Caco-2 (cell line): Measurements from ENCODE around the gene HCFC1R1. TPM values are rescaled to one million over a fixed set of nuclear protein-coding genes. Genes with fewer than 3 reads are reported as not detected.

Experiments
- BruUV-seq: library from RNA; stranded (reverse); fragments of 400-500 nt; replicated peaks from 2 replicates; lab custom pipeline; 2021; lab: Mats Ljungman, UMichigan
- CTCF ChIA-PET: fragments of 300-600 bp; sonication (Branson Sonifier 250); formaldehyde crosslinking; loops from one replicate; lab custom pipeline; 2022; ENCODE audit warnings: antibody characterized with exemption; lab: Charles Lee
- POLR2A ChIA-PET: fragments of 300-600 bp; sonication (Branson Sonifier 250); formaldehyde crosslinking; loops from one replicate; lab custom pipeline; 2022; ENCODE audit warnings: antibody characterized with exemption; lab: Charles Lee
- DNase-seq, 2 experiments: peaks; one replicate each; pipeline versions ENCODE4 v3.0.0 to v3.0.0-alpha.2; 2020 to 2022
- H3K27me3 ChIP-seq: replicated peaks from 2 replicates; pipeline ENCODE4 v1.6.0; 2011; ENCODE audit warnings: low read length; ENCODE audit not compliant: control insufficient read depth, insufficient read depth
- H3K36me3 ChIP-seq: 2 replicates; pipeline ENCODE4 v1.5.1; 2011; ENCODE audit warnings: low read length; ENCODE audit not compliant: control insufficient read depth, insufficient read depth
- H3K4me1 ChIP-seq: fragments of 250-450 bp; sonication (Bioruptor Pico); 2 replicates; pipeline ENCODE4 v1.5.1; 2020; ENCODE audit warnings: mild to moderate bottlenecking
- H3K4me3 ChIP-seq: 2 replicates; pipeline ENCODE4 v1.5.1; 2011; ENCODE audit warnings: low read depth, mild to moderate bottlenecking, control low read depth, low read length
- H3K9me3 ChIP-seq: fragments of 250-450 bp; sonication (Bioruptor Pico); 2 replicates; pipeline ENCODE4 v1.5.1; 2020; ENCODE audit warnings: mild to moderate bottlenecking, moderate library complexity
- H3K27ac Mint-ChIP-seq: one replicate; pipeline ENCODE4 v1.8.0; 2022; ENCODE audit warnings: mixed read lengths; ENCODE audit not compliant: unreplicated experiment
- H3K27me3 Mint-ChIP-seq: one replicate; pipeline ENCODE4 v1.8.0; 2022; ENCODE audit warnings: mixed read lengths; ENCODE audit not compliant: insufficient read depth, unreplicated experiment
- H3K36me3 Mint-ChIP-seq: one replicate; pipeline ENCODE4 v1.8.0; 2022; ENCODE audit warnings: mild to moderate bottlenecking, mixed read lengths; ENCODE audit not compliant: insufficient read depth, unreplicated experiment
- H3K4me1 Mint-ChIP-seq: one replicate; pipeline ENCODE4 v1.8.0; 2022; ENCODE audit warnings: low read depth, mixed read lengths; ENCODE audit not compliant: unreplicated experiment
- H3K4me3 Mint-ChIP-seq: one replicate; pipeline ENCODE4 v1.8.0; 2022; ENCODE audit warnings: mild to moderate bottlenecking, moderate library complexity, mixed read lengths; ENCODE audit not compliant: unreplicated experiment
- H3K9me3 Mint-ChIP-seq: one replicate; pipeline ENCODE4 v1.8.0; 2022; ENCODE audit warnings: mixed read lengths; ENCODE audit not compliant: unreplicated experiment
- CTCF ChIP-seq, 2 experiments: fragments of 200-600 bp in 1 of 2; IDR thresholded peaks; 1 replicate in 1 of 2; 2 replicates in 1 of 2; pipeline versions ENCODE4 v1.5.1 to v1.8.0; 2011 to 2022; ENCODE audit warnings: antibody characterized with exemption in 1 of 2, control low read depth in 1 of 2, inconsistent platforms in 1 of 2, low read depth in 1 of 2, low read length in 1 of 2, mild to moderate bottlenecking in 1 of 2, moderate library complexity in 1 of 2; ENCODE audit not compliant: insufficient read depth in 1 of 2, severe bottlenecking in 1 of 2, unreplicated experiment in 1 of 2
- intact Hi-C: fragments of 100-400 bp; cut with micrococcal nuclease; formaldehyde crosslinking; loops from one replicate; pipeline ENCODE4 v1.10.0; 2022; ENCODE audit not compliant: unreplicated experiment
- total RNA-seq: library from RNA; stranded (reverse); gene quantifications from 2 replicates; pipeline ENCODE4 v1.2.3, GENCODE V29; 2022

The HCFC1R1 gene
- total RNA-seq, 1 experiment from 2014 or later: 44.9 TPM

DNA sequence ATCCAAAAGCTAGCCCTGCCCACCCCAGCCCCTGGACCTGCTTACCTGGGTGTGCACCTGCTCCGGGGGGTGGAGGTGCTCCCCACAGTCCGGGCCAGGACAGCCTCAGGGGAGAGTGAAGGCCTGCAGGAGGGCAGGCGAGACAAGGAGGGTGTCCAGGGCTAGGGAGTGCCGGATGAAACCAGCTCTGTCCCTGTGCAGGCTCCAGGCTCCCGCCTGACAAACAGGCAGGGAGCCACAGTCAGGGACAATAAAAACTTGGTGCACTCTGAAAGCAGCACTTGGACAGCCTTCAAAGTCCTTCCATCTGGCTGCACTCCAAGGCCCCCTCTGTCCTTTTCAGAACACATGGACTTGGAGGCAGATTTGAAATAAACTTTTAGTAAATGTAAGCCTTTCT is 50.6 kb downstream of the HCFC1R1 start:
- H3K36me3 ChIP-seq: no peaks in the 10 kb centered on the region; the same call in 1 of the 2 replicates
- intact Hi-C loops: no loop called here
- H3K27me3 ChIP-seq: no peaks in the 10 kb centered on the region
- no peaks in the 10 kb centered on the region for H3K4me1 Mint-ChIP-seq
- H3K4me3 Mint-ChIP-seq: no peak overlapping the region
- no peak overlapping the region for H3K27ac Mint-ChIP-seq
- TF ChIP-seq CTCF (IDR thresholded peaks at IDR 0.05; ENCODE audit: insufficient read depth in 1 of 2, low read depth in 1 of 2, low read length in 1 of 2, severe bottlenecking in 1 of 2, unreplicated experiment in 1 of 2): no peak
- CTCF ChIA-PET: no interaction called here
- H3K36me3 Mint-ChIP-seq: peaks cover 47% of the 10 kb centered on the region
- no peaks in the 10 kb centered on the region for H3K9me3 ChIP-seq
- H3K4me3 ChIP-seq: no peak overlapping the region
- TSS peak; percentile 20 for BruUV-seq
- no peak for DNase-seq
- POLR2A ChIA-PET: interaction anchor here (0.6 kb wide), 1 partner anchor 220 kb away, joined by 3 read pairs; no protein-coding TSS in a partner anchor
- no peaks in the 10 kb centered on the region for H3K9me3 Mint-ChIP-seq
- H3K4me1 ChIP-seq: peaks cover 8% of the 10 kb centered on the region
- H3K27me3 Mint-ChIP-seq: no peaks in the 10 kb centered on the region

Other genes with a start within 250 kb of the HCFC1R1 start
- 175 and 184 TPM in 2 replicates for gene ELOB, start 246.7 kb downstream of the HCFC1R1 start, total RNA-seq
- not detected in 2 replicates for gene PRSS33, start 236.4 kb downstream of the HCFC1R1 start, total RNA-seq
- not detected in 2 replicates for gene PRSS41, start 225.5 kb downstream of the HCFC1R1 start, total RNA-seq
- gene PRSS21, start 206.7 kb downstream of the HCFC1R1 start, total RNA-seq: not detected in 2 replicates
- gene ZG16B, start 193.6 kb downstream of the HCFC1R1 start, total RNA-seq: 0.34 TPM in 1 of 2 replicates, not detected in the other
- gene PRSS22, start 165.8 kb downstream of the HCFC1R1 start, total RNA-seq: 131 TPM in 2 replicates
- gene FLYWCH2, start 140.7 kb downstream of the HCFC1R1 start, total RNA-seq: 26.0 and 28.7 TPM in 2 replicates
- gene FLYWCH1, start 112.0 kb downstream of the HCFC1R1 start, total RNA-seq: 23.3 and 27.9 TPM in 2 replicates
- 1.9 and 2.2 TPM in 2 replicates for gene KREMEN2, start 59.7 kb downstream of the HCFC1R1 start, total RNA-seq
- gene PAQR4, start 54.6 kb downstream of the HCFC1R1 start, total RNA-seq: 12.0 and 13.4 TPM in 2 replicates
- gene PKMYT1, start 43.5 kb downstream of the HCFC1R1 start, total RNA-seq: 63.3 and 73.7 TPM in 2 replicates
- 0.79 and 0.91 TPM in 2 replicates for gene CLDN9, start 11.0 kb downstream of the HCFC1R1 start, total RNA-seq
- 9.0 and 12.9 TPM in 2 replicates for gene CLDN6, start 5.8 kb downstream of the HCFC1R1 start, total RNA-seq
- 62.5 and 66.4 TPM in 2 replicates for gene TNFRSF12A, start 3.6 kb downstream of the HCFC1R1 start, total RNA-seq
- gene THOC6, start 93 bp upstream of the HCFC1R1 start, total RNA-seq: 46.0 and 48.0 TPM in 2 replicates
- 10.6 and 11.1 TPM in 2 replicates for gene BICDL2, start 13.0 kb upstream of the HCFC1R1 start, total RNA-seq
- gene MMP25, start 22.6 kb upstream of the HCFC1R1 start, total RNA-seq: 0.11 and 0.14 TPM in 2 replicates
- gene IL32, start 41.7 kb upstream of the HCFC1R1 start, total RNA-seq: 149 and 165 TPM in 2 replicates
- not detected in 2 replicates for gene ZSCAN10, start 75.4 kb upstream of the HCFC1R1 start, total RNA-seq
- 10.3 and 13.5 TPM in 2 replicates for gene ZNF205, start 88.6 kb upstream of the HCFC1R1 start, total RNA-seq
- 5.3 and 5.5 TPM in 2 replicates for gene ZNF213, start 111.1 kb upstream of the HCFC1R1 start, total RNA-seq
- not detected in 2 replicates for gene OR1F1, start 164.3 kb upstream of the HCFC1R1 start, total RNA-seq
- gene ZNF200, start 211.2 kb upstream of the HCFC1R1 start, total RNA-seq: 11.3 and 12.1 TPM in 2 replicates
- not detected in 2 replicates for gene MEFV, start 232.7 kb upstream of the HCFC1R1 start, total RNA-seq